A673 (cell line): ENCODE measurements around the gene SLC25A19.

Source experiments
- EZH2 ChIP-seq: fragments of 200-600 bp; sonication (generic); IDR thresholded peaks from 2 replicates; pipeline ENCODE4 v1.6.1; 2017; ENCODE audit warnings: borderline replicate concordance, low read depth, mild to moderate bottlenecking, mixed read lengths, antibody characterized with exemption, low read length; ENCODE audit not compliant: poor library complexity, severe bottlenecking
- TF ChIP-seq, protein P1 (sequence below): fragments of 300-800, 200-600 bp; sonication (generic); conservative IDR thresholded peaks from 2 replicates; pipeline ENCODE4 v1.5.1; 2017; ENCODE audit warnings: low read depth, mild to moderate bottlenecking, antibody characterized with exemption, low read length, moderate library complexity, mixed read lengths

- TF ChIP-seq, protein P1, sequence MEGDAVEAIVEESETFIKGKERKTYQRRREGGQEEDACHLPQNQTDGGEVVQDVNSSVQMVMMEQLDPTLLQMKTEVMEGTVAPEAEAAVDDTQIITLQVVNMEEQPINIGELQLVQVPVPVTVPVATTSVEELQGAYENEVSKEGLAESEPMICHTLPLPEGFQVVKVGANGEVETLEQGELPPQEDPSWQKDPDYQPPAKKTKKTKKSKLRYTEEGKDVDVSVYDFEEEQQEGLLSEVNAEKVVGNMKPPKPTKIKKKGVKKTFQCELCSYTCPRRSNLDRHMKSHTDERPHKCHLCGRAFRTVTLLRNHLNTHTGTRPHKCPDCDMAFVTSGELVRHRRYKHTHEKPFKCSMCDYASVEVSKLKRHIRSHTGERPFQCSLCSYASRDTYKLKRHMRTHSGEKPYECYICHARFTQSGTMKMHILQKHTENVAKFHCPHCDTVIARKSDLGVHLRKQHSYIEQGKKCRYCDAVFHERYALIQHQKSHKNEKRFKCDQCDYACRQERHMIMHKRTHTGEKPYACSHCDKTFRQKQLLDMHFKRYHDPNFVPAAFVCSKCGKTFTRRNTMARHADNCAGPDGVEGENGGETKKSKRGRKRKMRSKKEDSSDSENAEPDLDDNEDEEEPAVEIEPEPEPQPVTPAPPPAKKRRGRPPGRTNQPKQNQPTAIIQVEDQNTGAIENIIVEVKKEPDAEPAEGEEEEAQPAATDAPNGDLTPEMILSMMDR, result no peak
- TF ChIP-seq EZH2, result no peak
Measured at GRCh38 chr17:75227729-75228128, 61.5 kb downstream of the SLC25A19 start.
